Activated naive CD8-positive, alpha-beta T cell treated with anti-CD3 and anti-CD28 coated beads, Interleukin-2, amount 50 U/mL, for 16 hours (primary cell): ENCODE data around the gene KIF1C.

Source experiments
- DNase-seq: peaks from one replicate; pipeline ENCODE4 v3.0.0-alpha.2; 2020; ENCODE audit warnings: low read depth, low spot score

KIF1C gene

DNA sequence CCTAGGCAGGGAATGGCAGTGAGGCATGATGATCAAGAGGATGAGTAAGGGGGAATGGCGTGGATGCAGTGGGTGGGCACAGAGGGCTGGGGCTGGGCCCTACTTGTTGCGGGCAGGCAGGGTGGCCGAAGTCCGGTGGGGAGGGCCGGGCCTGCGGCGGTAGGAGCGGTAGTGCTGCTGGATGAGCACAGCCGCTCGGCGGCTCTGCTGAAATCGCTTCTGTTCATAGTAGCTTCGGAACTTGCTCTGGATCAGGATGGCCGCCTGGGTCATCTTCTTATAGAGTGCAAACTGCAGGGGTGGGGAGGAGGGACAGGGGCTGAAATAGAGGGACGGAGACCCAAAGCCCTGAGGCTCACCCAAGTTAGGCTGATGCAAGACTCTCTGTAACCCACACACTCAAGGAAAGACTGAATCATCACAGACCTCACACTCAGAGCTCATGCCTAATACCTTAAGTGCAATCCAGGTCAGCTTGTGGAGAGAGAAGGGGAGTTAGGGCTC lies 28.7 kb upstream of the KIF1C start:
- DNase-seq = no peak

- DNase-seq = no peak
Measured at GRCh38 chr17:4969551-4970173, 28.1 kb upstream of the KIF1C start.

- no peak for DNase-seq
Measured at GRCh38 chr17:4970273-4970672, 27.5 kb upstream of the KIF1C start.

DNA sequence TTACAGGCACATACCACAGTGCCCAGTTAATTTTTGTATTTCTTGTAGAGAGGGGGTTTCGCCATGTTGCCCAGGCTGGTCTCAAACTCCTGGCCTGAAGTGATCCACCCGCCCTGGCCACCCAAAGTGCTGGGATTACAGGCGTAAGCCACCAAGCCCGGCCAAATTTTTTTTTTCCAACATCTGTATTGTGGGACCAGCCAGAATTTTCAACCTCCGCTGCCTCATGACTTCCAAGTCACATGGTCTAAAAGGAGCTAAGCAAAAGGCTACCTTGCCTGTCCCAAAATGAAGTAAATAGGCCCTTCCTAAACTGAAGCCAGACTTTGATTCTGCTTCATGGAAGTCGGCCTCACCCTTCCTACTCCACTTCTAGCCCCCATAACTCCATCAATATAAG lies 25.9 kb upstream of the KIF1C start:
- no peak for DNase-seq

- DNase-seq = no peak
Measured at GRCh38 chr17:4972322-4972721, 25.4 kb upstream of the KIF1C start.

- DNase-seq = no peak
Measured at GRCh38 chr17:4972752-4973151, 25.0 kb upstream of the KIF1C start.

DNA sequence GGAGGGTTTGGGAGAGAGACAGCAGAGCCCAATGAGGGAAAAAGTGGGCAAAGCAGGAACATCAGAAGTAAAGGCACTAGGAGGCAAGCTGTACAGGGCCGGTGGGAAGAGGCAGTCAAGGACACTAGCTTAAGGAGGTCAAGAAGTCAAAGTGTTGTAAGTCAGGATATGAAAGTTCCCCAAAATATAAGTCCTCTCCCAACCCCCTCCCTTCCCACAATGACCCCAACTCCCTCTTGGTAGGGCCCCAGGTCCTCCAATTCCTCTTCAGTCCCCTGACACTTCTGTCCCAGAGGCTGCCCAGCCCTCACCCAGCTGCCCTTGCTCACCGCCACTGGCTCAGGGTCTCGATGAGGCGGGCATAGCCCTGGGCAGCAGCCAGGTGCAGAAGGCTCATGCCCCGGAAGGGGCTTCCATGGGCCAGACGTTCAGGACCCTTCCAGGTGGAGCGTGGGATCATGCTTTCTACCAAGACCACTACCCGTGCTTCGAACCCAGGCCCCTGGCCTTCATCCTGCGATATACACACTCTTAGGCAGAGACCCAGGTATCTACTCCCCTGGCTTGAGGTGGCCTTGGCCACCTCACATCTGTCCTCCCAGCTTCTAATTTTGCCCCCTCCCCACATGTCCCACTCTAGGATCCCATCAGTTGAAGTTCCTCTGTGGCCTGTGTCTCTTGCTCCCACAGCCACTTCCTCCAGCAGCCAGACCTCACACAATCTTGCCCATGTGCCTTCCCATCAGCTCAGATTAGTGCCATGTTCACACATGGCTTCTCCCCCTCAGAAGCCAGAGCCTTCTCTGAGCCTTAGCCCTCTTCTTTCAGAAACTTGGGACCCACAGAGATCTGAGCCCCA lies 24.3 kb upstream of the KIF1C start:
- no peak for DNase-seq

DNA sequence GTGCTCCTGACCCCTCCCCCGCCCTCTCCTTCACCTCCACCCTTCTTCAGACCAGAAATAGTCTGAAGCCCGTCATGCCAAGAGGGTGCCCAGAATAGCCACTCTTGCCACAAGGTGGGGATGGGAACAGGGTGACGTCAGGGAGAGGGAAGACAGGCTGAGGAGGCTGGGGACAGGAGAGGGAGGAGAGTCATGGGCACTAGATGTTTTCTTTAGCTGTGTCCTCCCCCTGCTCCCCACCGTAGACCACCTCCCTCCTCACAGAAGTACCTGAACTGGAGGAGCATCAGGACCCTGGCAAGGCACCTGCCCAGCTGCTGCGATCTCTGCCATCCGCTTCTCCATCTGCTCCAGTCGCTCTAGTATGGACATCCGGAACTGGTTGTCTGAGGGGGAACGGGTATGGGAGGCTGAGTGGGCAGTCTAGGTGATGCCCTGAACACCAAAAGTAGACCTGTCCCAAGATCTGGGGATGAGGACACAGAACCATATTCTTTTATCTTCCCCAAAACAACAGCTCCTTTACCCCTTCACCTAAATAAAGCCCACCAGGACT lies 23.6 kb upstream of the KIF1C start:
- DNase-seq = no peak

DNA sequence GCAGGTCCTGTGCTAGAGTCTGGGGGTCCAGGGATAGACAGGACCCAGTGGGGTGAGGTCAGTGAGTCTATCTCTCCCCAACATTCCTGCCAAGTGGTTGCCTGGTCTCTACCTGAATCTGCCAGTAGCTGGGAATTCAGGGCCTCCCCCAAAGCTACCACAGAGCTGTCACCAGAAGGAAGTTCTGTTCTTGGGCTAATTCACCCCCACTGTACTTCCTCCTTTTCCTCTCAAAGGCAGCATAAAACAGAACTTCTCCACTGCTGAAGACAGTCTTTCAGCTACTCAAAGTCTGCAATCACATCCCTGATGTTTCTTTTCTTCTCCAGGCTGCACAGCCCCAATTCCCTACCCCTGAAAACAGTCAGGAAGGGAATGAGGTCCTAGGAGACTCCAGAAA lies 19.0 kb upstream of the KIF1C start:
- DNase-seq = no peak

DNA sequence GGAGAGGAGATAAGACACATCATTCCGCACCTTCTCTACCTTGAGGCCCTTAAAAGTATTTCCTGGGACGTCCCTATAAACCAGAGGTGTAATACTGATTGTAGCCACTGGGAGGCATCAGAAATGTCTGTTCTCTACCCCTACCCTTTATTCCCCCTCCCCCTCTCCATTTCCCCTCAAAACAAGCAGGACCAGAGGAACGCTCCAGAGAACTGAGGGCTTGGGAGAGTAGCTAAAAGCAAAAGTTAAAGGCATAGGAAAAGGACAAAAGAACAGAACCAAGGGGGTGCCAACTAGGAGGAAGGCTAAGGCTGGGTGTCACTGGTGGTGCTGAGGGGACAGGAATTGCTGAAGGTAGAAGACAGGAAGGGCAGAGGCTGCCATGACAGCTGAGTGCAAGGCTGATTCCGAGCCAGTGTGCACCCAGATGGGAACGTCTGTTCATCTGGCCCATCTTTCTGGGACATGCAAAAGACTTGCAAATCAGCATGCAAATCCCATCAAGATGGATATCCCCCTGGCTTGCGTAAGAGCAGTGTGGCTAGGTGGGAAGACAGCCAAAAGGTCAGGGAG lies 17.0 kb upstream of the KIF1C start:
- DNase-seq = no peak

DNA sequence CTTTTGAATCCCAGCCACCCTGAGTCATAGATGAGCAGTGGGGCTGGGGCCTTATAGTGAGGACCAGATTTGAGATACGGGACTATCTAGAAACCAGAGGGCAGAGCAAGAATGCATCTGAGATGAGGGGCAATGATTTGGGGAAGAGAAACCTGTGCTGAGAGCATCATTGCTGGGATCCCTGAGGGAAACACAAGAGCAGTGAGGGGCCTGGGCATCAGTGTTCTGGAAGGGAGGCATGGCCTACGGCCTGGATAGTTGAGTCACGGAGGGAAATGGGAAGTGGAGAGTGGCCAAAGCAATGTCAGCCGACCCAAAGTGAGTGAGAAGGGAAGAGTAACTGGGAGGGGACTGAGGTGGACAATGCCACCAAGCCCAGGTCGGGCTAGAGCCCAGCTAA lies 15.4 kb upstream of the KIF1C start:
- DNase-seq = no peak

DNA sequence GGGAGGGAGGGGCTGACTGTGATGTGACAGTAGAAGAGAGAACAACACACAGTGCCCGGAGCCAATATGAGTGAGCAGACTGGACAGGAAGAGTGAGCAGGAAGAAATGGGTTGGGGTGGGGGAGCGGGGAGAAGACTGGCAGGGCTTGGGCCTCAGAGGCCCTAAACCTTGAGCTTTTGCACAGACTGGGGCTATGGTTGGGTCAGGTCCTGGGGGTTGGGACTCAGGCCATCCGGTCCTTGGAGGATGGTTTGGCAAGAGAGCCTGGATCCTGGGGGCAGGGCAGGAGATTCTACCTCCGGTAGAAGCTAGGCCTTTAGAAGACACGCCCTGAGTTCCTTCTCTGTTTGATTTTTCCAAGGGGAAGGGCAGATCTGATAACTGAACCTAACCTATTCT lies 11.3 kb upstream of the KIF1C start:
- no peak for DNase-seq

GRCh38 chr17:4986951-4987766 lies 10.6 kb upstream of the KIF1C start, which contains the start of gene CAMTA2:
CAMTA2 (minus strand) TSS chr17:4987675; CDS start chr17:4986222, 1,453 bp downstream.
- peak; percentile 76 for DNase-seq

DNA sequence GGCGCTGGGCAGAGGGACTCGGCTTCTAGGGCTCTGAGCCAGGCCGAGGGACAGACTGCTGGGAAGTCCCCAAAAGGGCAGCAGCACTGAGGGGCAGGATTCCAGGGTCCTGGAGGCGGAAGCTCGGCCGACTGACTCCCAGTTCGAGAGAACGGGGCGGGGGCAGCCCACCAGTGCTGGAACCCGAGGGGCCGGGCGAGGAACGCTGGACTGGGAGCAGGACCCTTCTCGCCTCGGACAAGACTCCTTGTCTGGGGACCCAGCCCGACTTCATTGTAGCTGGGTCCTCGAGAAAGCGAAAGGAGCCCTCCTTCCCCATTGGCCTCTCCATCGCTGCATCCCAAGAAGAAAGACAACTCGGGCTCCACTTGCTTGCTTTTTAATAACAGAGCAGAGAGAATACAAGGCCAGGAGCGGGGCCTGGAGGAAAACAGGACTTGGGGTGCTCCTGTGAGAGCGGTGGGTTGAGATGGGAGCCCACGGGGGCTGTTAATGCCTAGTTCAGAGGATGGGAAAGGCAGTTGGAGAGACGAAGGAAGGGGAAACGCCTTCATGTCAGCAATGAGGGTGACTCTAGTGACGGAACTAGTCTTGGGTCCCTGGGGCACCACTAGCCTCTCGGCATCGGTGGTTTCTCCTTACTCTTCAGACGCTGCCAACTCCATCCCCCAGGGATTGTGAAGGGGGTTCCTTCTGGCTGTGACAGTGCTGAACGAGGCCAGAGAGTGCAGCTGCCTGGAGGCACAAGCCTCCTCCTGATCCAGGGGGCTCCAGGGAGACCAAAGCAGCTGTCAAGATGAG lies 9.8 kb upstream of the KIF1C start:
- DNase-seq = no peak

DNA sequence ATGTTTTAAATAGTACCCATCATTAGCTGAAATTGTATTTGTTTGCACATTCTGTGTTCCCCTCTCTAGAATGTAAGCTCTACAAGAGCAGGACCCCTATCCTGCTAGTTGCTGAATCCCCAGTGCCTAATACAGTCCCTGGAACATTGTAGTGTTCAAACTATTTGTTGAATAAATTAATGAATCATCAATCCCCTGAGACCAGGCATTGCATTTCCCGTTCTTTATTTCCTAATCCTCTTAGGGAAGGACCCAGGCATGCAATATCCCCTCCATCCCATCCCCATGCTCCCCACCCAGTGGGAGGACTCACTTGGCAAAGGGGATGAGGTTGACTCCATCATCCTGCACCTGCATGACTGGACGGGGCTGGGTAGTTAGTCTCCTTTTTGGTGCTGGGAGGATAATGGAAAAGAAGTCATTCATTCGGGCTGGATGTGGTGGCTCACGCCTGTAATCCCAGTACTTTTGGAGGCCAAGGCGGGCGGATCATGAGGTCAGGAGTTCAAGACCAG lies 3.6 kb upstream of the KIF1C start:
- DNase-seq = no peak

DNA sequence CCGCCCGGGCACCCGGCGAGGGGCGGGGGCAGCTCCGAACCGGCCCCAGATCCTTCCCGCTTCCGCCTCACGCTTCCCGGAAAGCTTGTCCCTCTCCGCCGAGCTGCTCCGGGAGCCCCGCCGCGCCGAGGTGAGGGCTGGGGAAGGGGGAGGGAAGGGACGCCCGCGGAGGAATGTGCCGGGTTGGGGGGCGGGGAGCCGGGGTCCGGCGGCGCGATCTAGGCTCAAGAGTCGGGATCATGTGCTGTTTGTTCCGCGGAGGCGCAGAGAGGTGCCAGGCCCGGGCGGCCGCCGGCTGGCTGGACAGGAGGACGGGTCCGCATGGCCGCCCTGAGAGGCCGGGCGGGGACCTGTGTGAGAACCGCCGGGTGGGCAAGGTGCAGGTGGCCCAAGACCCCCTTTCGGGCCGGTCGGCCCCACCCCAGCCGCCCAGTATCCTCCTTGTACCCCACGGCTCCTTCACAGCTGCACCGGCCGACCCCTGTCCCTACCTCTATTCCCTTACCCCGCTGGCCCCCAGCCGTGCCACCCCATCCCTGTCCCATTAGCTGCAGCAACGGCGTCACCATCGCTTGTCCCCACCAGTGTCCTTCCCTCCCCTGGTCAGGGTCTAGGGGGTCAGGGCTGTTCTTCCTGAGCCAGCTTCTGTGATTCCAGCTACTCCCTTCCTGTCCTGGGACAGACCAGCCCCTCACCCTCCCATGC lies 429 bp downstream of the KIF1C start:
- no peak for DNase-seq

GRCh38 chr17:4998732-4999429 lies 1.1 kb downstream of the KIF1C start:
- no peak for DNase-seq

GRCh38 chr17:4999430-5000093 lies 1.8 kb downstream of the KIF1C start:
- DNase-seq = no peak

GRCh38 chr17:5000237-5000639 lies 2.5 kb downstream of the KIF1C start:
- DNase-seq = no peak
